ENCODE measurements around the gene MUSK.
A peak's percentile ranks its signal among the peaks of the same experiment; 100 is the strongest.
"Not testable (repeated sequence)": the region's sequence is repeated elsewhere in the genome, so short reads cannot be mapped to it uniquely, and the experiment has no call there.

Gene MUSK

GRCh38 chr9:110755179-110755578 is 86.6 kb downstream of the MUSK start:
- no peak for DNase-seq

DNA sequence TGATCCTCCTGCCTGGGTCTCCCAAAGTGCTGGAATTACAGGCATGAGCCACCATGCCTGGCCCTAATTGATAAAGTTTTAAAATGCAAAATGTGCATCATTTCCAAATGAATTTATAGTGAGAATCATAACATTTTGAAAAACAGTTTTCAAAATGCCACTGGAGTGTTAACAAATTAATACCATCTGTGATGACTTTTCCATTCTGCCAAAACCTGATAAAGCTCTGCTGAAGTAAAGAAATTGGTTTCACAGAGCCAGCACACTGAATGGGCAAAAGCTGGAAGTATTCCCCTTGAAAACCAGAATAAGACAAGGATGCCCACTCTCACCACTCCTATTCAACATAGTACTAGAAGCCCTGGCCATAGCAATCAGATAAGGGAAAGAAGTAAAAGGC is 89.6 kb downstream of the MUSK start:
- no peak for DNase-seq

GRCh38 chr9:110762783-110763182 is 94.2 kb downstream of the MUSK start:
- DNase-seq, result no peak

GRCh38 chr9:110763568-110763967 is 95.0 kb downstream of the MUSK start:
- no peak for DNase-seq

- no peak for DNase-seq
Measured at GRCh38 chr9:110764006-110764405, 95.4 kb downstream of the MUSK start.

DNA sequence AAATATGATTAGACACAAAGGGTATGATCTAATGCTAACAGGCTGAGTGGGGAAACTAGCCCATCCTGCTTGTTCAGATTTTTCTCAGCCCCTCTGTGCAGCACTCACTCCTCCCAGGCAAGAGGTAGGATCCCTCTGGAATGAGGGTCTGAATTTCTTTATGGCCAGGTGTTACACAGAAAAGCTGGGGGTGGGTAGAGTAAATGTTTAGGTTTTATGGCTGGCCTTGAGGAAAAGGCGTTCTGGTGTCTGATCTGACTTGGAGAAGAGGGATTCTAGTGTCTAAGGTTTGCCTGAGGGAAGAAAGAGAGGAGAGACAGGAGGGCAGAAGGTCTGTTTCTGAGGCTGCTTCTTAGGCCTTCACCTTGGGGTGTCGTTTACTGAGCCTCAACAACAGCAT is 97.3 kb downstream of the MUSK start:
- no peak for DNase-seq

DNA sequence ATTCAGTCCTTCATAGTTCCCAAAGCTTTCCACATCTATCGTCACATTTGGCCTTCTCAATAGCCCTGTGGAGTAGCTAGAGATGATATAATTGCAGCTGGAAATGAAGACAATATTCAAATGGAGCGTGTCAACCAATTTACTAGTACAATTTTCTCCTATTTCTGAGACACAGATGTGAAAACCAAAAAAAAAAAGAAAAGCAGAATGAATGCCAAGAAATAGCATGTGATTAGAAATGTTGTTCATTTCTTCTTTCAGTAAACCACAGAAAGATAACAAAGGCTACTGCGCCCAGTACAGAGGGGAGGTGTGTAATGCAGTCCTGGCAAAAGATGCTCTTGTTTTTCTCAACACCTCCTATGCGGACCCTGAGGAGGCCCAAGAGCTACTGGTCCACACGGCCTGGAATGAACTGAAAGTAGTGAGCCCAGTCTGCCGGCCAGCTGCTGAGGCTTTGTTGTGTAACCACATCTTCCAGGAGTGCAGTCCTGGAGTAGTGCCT is 99.0 kb downstream of the MUSK start:
- peak in 29 of 56 donors; percentile 3 to 51 (median 20) for DNase-seq

- DNase-seq, result no peak
Measured at GRCh38 chr9:110768886-110769285, 100.3 kb downstream of the MUSK start.

DNA sequence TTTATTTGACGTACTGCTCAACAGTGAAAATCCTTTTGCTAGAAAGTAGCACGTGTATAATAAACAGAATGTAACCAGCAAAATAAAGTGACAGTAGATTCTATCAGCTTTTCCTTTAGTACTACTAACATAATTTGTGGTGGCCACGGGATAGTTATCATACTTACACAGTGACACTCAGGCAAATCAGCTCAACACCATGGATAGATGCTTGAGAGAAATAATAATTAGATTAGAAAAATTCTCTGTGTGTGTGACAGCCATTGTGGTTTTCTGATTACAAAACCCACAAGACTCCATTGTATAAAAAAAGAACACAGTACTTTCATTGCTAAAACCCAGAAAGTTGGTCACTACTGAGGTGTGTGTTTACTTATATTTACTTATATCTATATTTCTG is 101.1 kb downstream of the MUSK start:
- DNase-seq, result no peak

DNA sequence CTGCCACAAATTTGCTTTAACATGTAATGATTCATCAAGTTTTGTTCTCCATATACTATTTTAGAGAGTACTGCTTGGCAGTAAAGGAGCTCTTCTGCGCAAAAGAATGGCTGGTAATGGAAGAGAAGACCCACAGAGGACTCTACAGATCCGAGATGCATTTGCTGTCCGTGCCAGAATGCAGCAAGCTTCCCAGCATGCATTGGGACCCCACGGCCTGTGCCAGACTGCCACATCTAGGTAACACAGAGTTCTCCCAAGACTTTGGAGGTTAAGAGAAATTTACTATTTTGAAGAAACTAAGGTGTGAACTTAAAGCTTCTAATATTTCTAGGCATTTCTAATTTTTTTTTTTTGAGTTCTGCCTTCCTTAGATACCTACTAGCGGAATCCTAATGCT is 107.1 kb downstream of the MUSK start:
- peak in 1 of 56 donors; percentile 5 for DNase-seq

GRCh38 chr9:110776221-110776620 is 107.6 kb downstream of the MUSK start:
- DNase-seq, result no peak

GRCh38 chr9:110777196-110777875 is 108.7 kb downstream of the MUSK start:
- peak in 1 of 56 donors; percentile 21 for DNase-seq

GRCh38 chr9:110777876-110778215 is 109.3 kb downstream of the MUSK start:
- no peak for DNase-seq

DNA sequence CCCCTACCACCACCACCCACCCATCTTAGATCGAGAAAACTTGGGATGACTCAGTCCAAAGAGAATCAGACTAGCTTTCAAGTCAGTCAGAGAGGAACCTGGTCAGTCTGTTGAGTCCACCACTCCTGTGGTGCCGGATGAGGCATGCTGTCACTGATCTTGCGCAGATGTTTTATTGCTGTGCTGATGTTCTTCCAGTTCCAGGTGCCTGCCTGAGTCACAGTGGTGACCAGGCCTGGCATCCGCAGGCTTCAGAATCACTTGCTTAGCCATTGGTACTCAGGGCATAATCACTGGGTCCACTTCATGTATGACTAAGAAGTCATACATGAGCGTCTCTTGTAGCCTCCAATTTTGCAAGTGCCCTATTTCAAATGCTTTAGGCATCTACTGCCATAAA is 114.1 kb downstream of the MUSK start:
- DNase-seq, result no peak

DNA sequence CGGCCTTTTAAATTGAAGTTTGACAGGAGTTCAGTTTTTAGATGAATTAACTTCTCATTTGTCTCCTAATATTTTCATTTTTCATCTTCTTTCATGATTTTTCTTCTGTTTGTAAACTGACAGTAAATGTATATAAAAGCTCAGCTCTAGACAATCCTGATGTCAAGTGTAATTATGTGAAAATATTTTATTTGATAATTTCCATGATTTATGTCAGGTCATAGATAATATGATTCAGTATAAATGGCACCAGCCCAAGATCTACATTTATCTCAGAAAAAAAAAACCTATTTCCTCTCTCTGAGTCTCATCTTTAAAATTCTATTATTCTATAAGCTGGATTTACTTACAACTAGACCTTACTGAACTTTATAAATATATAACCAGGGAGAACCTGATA is 115.7 kb downstream of the MUSK start:
- DNase-seq, result no peak

DNA sequence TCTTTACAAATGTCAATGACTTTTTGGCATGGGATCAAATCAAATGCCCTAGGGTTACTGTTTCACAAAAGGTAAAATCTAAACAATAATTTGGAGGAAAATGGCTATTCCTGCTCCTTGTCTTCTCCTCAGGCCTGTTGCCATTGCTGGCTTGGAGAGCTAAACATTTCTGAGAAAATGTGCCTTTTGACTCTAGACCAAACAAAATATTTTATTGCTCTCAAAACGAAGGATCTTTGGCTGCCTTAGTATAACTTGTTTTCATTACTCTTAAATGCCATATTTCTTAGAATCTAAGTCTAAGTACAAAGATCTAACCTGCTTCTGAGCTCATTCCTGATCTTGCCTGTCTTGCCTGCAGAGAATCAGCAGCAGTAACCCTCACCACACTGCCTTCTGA is 116.6 kb downstream of the MUSK start:
- DNase-seq, result no peak

DNA sequence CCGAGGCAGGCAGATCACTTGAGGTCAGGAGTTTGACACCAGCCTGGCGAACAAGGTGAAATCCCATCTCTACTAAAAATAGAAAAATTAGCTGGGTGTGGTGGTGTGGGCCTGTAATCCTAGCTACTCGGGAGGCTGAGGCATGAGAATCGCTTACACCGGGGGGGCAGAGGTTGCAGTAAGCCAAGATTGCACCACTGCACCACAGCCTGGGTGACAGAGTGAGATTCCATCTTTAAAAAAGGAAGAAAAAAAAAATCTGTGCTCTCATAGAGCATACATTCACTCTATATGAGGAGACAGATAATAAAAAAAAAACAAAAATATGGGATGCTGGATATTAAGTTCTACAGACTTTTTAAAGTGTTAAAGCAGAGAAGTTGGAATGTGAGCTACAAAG is 119.8 kb downstream of the MUSK start:
- not testable (repeated sequence) for DNase-seq

DNA sequence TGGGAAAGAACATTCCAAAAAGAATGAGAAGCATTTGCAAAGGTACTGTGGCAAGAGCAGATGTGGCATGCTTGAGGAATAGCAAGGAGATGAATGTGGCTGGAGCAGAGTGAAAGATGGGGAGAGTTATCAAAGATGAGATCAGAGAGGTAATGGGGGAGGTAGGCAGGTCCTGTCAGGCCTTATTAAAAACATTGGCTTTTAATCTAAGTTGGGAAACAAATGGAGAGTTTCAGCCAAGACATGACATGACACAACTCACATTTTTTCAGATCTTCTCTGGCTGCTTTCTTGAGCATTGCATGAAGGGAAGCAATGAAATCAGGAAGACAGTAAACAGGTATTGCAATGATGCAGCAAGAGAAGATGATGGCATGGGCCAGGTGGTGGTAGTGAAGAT is 120.3 kb downstream of the MUSK start:
- DNase-seq, result no peak

GRCh38 chr9:110797611-110798010 is 129.0 kb downstream of the MUSK start:
- no peak for DNase-seq

- no peak for DNase-seq
Measured at GRCh38 chr9:110799396-110799795, 130.8 kb downstream of the MUSK start.

GRCh38 chr9:110801426-110801825 is 132.8 kb downstream of the MUSK start:
- DNase-seq, result no peak

- DNase-seq, result no peak
Measured at GRCh38 chr9:110802416-110803035, 133.9 kb downstream of the MUSK start.

DNA sequence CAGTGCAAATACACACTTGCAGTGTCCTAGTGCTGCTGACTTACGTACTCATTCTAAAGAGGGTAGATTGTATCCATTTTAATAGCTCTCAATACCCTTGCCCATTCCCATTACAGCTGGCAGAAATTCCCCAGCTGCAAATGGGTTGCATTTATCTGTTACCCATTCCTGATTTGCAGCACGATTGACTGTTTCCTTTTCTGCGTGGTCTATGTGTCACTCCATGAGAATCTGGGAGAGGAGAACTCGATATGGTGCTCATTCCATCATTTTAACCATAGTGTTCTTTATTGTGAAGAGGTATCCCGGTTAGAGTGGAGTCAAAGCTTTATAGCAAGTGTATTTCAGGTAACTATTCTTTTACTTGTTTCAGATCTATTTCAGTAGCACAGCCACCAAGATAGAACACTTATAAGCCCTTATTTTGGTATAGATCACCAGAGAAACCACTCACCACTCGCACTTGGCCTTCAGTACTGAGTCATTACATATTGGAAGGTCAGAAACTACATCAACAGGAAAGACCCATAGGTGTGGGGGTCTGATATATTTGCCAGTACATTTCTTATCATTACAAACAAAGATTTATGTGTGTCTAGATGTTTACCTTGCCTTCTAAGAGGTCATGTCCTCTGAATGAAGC is 139.5 kb downstream of the MUSK start:
- no peak for DNase-seq

Measured in amygdala (tissue), 56 donors.